GM18505 (cell line): ENCODE results near the gene DHCR24.

Experiments
- ATAC-seq: cut with Tn5 transposase; IDR thresholded peaks from one replicate; pipeline ENCODE4 v1.9.1; 2021; ENCODE audit not compliant: unreplicated experiment
- POLR2A ChIP-seq: IDR thresholded peaks from 4 replicates; pipeline ENCODE4 v1.6.1; 2011; ENCODE audit warnings: borderline replicate concordance; ENCODE audit not compliant: insufficient read depth, insufficient read length; ENCODE audit errors: extremely low read depth

DHCR24 gene

GRCh38 chr1:54807756-54808155 lies 79.2 kb downstream of the DHCR24 start:
- no peak for ATAC-seq
- no peak for TF ChIP-seq POLR2A

- no peak for ATAC-seq
- TF ChIP-seq POLR2A = no peak
Observed at GRCh38 chr1:54806931-54807611, 79.9 kb downstream of the DHCR24 start.

- ATAC-seq = no peak
- no peak for TF ChIP-seq POLR2A
Observed at GRCh38 chr1:54805981-54806381, 81.0 kb downstream of the DHCR24 start.

- no peak for ATAC-seq
- no peak for TF ChIP-seq POLR2A
Observed at GRCh38 chr1:54805466-54805865, 81.5 kb downstream of the DHCR24 start.

- no peak for TF ChIP-seq POLR2A
- ATAC-seq = no peak
Observed at GRCh38 chr1:54804471-54805132, 82.4 kb downstream of the DHCR24 start.

- ATAC-seq = no peak
- no peak for TF ChIP-seq POLR2A
Observed at GRCh38 chr1:54803761-54804470, 83.1 kb downstream of the DHCR24 start.

- peak; percentile 66 for ATAC-seq
- peak; percentile 39 for TF ChIP-seq POLR2A
Observed at GRCh38 chr1:54800899-54801759, 85.9 kb downstream of the DHCR24 start, which contains the start of gene TTC22. Gene TTC22 (minus strand): TSS chr1:54801323. CDS start chr1:54801163, 160 bp downstream.

GRCh38 chr1:54800041-54800898 lies 86.7 kb downstream of the DHCR24 start:
- no peak for TF ChIP-seq POLR2A
- no peak for ATAC-seq
